Non-pigmented ciliary epithelial cell (primary cell): ENCODE results near the gene ZACN.
"Not testable (repeated sequence)": the region's sequence is repeated elsewhere in the genome, so short reads cannot be mapped to it uniquely, and the experiment has no call there.

ENCODE experiments used
- DNase-seq: peaks from one replicate; pipeline ENCODE4 v3.0.0-alpha.2; 2010; ENCODE audit warnings: low read depth

The ZACN gene

GRCh38 chr17:76078860-76079534, at the start of gene ZACN:
ZACN (plus strand) TSS chr17:76079182; CDS start chr17:76079265, 83 bp downstream.
- no peak for DNase-seq

GRCh38 chr17:76032073-76032779, 46.8 kb upstream of the ZACN start:
- DNase-seq = no peak

GRCh38 chr17:76032780-76033108, 46.2 kb upstream of the ZACN start:
- DNase-seq = no peak

- DNase-seq = no peak
Observed at GRCh38 chr17:76033139-76033538, 45.8 kb upstream of the ZACN start.

- DNase-seq = no peak
Observed at GRCh38 chr17:76034428-76035350, 44.3 kb upstream of the ZACN start.

- no peak for DNase-seq
Observed at GRCh38 chr17:76036497-76037261, 42.3 kb upstream of the ZACN start.

GRCh38 chr17:76038050-76038449, 40.9 kb upstream of the ZACN start:
- no peak for DNase-seq

- DNase-seq = no peak
Observed at GRCh38 chr17:76039121-76039520, 39.9 kb upstream of the ZACN start.

- DNase-seq = no peak
Observed at GRCh38 chr17:76040376-76040775, 38.6 kb upstream of the ZACN start.

- not testable (repeated sequence) for DNase-seq
Observed at GRCh38 chr17:76042868-76043267, 36.1 kb upstream of the ZACN start.

GRCh38 chr17:76044475-76045007, 34.4 kb upstream of the ZACN start:
- DNase-seq = not testable (repeated sequence)

- peak; percentile 70 for DNase-seq
Observed at GRCh38 chr17:76046064-76046463, 32.9 kb upstream of the ZACN start.

- DNase-seq = no peak
Observed at GRCh38 chr17:76048025-76048605, 30.9 kb upstream of the ZACN start.

GRCh38 chr17:76048711-76049110, 30.3 kb upstream of the ZACN start:
- peak; percentile 52 for DNase-seq

GRCh38 chr17:76049239-76049638, 29.7 kb upstream of the ZACN start:
- no peak for DNase-seq

GRCh38 chr17:76049836-76050537, 29.0 kb upstream of the ZACN start:
- no peak for DNase-seq

GRCh38 chr17:76050538-76051467, 28.2 kb upstream of the ZACN start:
- DNase-seq = no peak

- DNase-seq = no peak
Observed at GRCh38 chr17:76051561-76051960, 27.4 kb upstream of the ZACN start.
